Nephron (organoid): Measurements from ENCODE around the gene MYO1G.

Experiments used
- H3K27ac Mint-ChIP-seq, 3 experiments: 2 replicates each; pipeline ENCODE4 v1.8.0; 2020; ENCODE audit warnings: mixed read lengths in 3 of 3, mild to moderate bottlenecking in 2 of 3, moderate library complexity in 1 of 3
- H3K27me3 Mint-ChIP-seq: 2 replicates; pipeline ENCODE4 v1.8.0; 2021; ENCODE audit warnings: low read depth, mild to moderate bottlenecking, moderate library complexity, mixed read lengths
- H3K36me3 Mint-ChIP-seq: 2 replicates; pipeline ENCODE4 v1.8.0; 2020; ENCODE audit warnings: low read depth, mixed read lengths
- H3K4me1 Mint-ChIP-seq: 2 replicates; pipeline ENCODE4 v1.8.0; 2020; ENCODE audit warnings: mixed read lengths
- H3K4me3 Mint-ChIP-seq, 3 experiments: 2 replicates each; pipeline ENCODE4 v1.8.0; 2020; ENCODE audit warnings: mild to moderate bottlenecking in 3 of 3, mixed read lengths in 3 of 3, moderate library complexity in 2 of 3
- H3K9me3 Mint-ChIP-seq: 2 replicates; pipeline ENCODE4 v1.8.0; 2020; ENCODE audit warnings: mixed read lengths
- CTCF ChIP-seq, 3 experiments: fragments of 200-600 bp; sonication (generic); IDR thresholded peaks; one replicate each; pipeline ENCODE4 v1.5.0; 2021; ENCODE audit warnings: antibody characterized with exemption in 3 of 3; ENCODE audit not compliant: unreplicated experiment in 3 of 3

The MYO1G gene

GRCh38 chr7:44953156-44953555 lies 25.7 kb downstream of the MYO1G start:
- Mint-ChIP-seq H3K27me3 (peaks cover 8% of the 10 kb centered on the region), H3K36me3 (no peaks in the 10 kb centered on the region), H3K4me3 (no peak overlapping the region), H3K4me1 (peaks cover 5% of the 10 kb centered on the region), H3K9me3 (no peaks in the 10 kb centered on the region), H3K27ac (no peak overlapping the region)
- no peak for TF ChIP-seq CTCF (IDR thresholded peaks at IDR 0.05; ENCODE audit: unreplicated experiment in 3 of 3)

- no peak for TF ChIP-seq CTCF (IDR thresholded peaks at IDR 0.05; ENCODE audit: unreplicated experiment in 3 of 3)
- H3K27me3 Mint-ChIP-seq, result peaks cover 20% of the 10 kb centered on the region
- H3K4me1 Mint-ChIP-seq, result no peaks in the 10 kb centered on the region
- H3K9me3 Mint-ChIP-seq, result no peaks in the 10 kb centered on the region
- H3K4me3 Mint-ChIP-seq, result no peak overlapping the region
- H3K36me3 Mint-ChIP-seq, result no peaks in the 10 kb centered on the region
- H3K27ac Mint-ChIP-seq, result no peak overlapping the region
Observed at GRCh38 chr7:44949303-44949702, 29.5 kb downstream of the MYO1G start.

GRCh38 chr7:44945479-44945878 lies 33.3 kb downstream of the MYO1G start:
- no peak overlapping the region for H3K27ac Mint-ChIP-seq
- H3K27me3 Mint-ChIP-seq, result peaks cover 15% of the 10 kb centered on the region
- no peak overlapping the region for H3K4me3 Mint-ChIP-seq
- no peaks in the 10 kb centered on the region for H3K4me1 Mint-ChIP-seq
- no peaks in the 10 kb centered on the region for H3K9me3 Mint-ChIP-seq
- no peaks in the 10 kb centered on the region for H3K36me3 Mint-ChIP-seq
- TF ChIP-seq CTCF (IDR thresholded peaks at IDR 0.05; ENCODE audit: unreplicated experiment in 3 of 3), result no peak

- no peak overlapping the region for H3K27ac Mint-ChIP-seq
- no peaks in the 10 kb centered on the region for H3K9me3 Mint-ChIP-seq
- H3K4me3 Mint-ChIP-seq, result no peak overlapping the region
- H3K36me3 Mint-ChIP-seq, result no peaks in the 10 kb centered on the region
- H3K4me1 Mint-ChIP-seq, result no peaks in the 10 kb centered on the region
- no peak for TF ChIP-seq CTCF (IDR thresholded peaks at IDR 0.05; ENCODE audit: unreplicated experiment in 3 of 3)
- peaks cover 15% of the 10 kb centered on the region for H3K27me3 Mint-ChIP-seq
Observed at GRCh38 chr7:44944821-44945220, 34.0 kb downstream of the MYO1G start.

GRCh38 chr7:44943631-44944030 lies 35.2 kb downstream of the MYO1G start:
- H3K4me3 Mint-ChIP-seq, result no peak overlapping the region
- no peaks in the 10 kb centered on the region for H3K36me3 Mint-ChIP-seq
- peaks cover 15% of the 10 kb centered on the region for H3K27me3 Mint-ChIP-seq
- no peak for TF ChIP-seq CTCF (IDR thresholded peaks at IDR 0.05; ENCODE audit: unreplicated experiment in 3 of 3)
- no peak overlapping the region for H3K27ac Mint-ChIP-seq
- H3K9me3 Mint-ChIP-seq, result no peaks in the 10 kb centered on the region
- H3K4me1 Mint-ChIP-seq, result no peaks in the 10 kb centered on the region

GRCh38 chr7:44937426-44937825 lies 41.4 kb downstream of the MYO1G start:
- no peak for TF ChIP-seq CTCF (IDR thresholded peaks at IDR 0.05; ENCODE audit: unreplicated experiment in 3 of 3)
- H3K9me3 Mint-ChIP-seq, result no peaks in the 10 kb centered on the region
- no peak overlapping the region for H3K4me3 Mint-ChIP-seq
- no peaks in the 10 kb centered on the region for H3K36me3 Mint-ChIP-seq
- peaks cover 7% of the 10 kb centered on the region for H3K27me3 Mint-ChIP-seq
- H3K27ac Mint-ChIP-seq, result no peak overlapping the region
- H3K4me1 Mint-ChIP-seq, result no peaks in the 10 kb centered on the region
